Adrenal gland (tissue), 12 donors: ENCODE measurements around the gene DOCK8. TPM values are rescaled to one million over a fixed set of nuclear protein-coding genes. Genes with fewer than 3 reads are reported as not detected.

Experiments used
- DNase-seq, 7 donors: peaks; one replicate each; pipeline ENCODE4 v3.0.0-alpha.2; 2019 to 2020
- H3K27ac ChIP-seq, 5 donors: fragments of 200-600 bp; sonication (generic) in 4 of 5; 1 replicate in 3 of 5; 2 replicates in 2 of 5; pipeline versions ENCODE4 v1.5.1 to v1.8.0; 2016 to 2020; ENCODE audit warnings: mild to moderate bottlenecking in 1 of 5
- H3K27me3 ChIP-seq: fragments of 200-600 bp; 2 replicates; pipeline ENCODE4 v1.8.0; 2021
- H3K36me3 ChIP-seq, 2 donors: fragments of 200-600 bp; replicated peaks in 1 of 2; 1 replicate in 1 of 2; 2 replicates in 1 of 2; pipeline versions ENCODE4 v1.5.1 to v1.8.0; 2018 to 2022
- H3K4me1 ChIP-seq, 2 donors: fragments of 200-600 bp; replicated peaks in 1 of 2; 1 replicate in 1 of 2; 2 replicates in 1 of 2; pipeline versions ENCODE4 v1.5.1 to v1.8.0; 2018 to 2021
- H3K4me3 ChIP-seq, 4 donors: fragments of 200-600 bp; sonication (generic) in 3 of 4; one replicate each; pipeline ENCODE4 v1.5.1; 2016 to 2018
- H3K9me3 ChIP-seq, 3 donors: fragments of 200-600 bp; sonication (generic) in 1 of 3; replicated peaks in 1 of 3; 1 replicate in 2 of 3; 2 replicates in 1 of 3; pipeline versions ENCODE4 v1.5.1 to v1.8.0; 2016 to 2021
- CTCF ChIP-seq, 6 experiments: fragments of 450-650 bp in 4 of 6; fragments of 200-600 bp in 2 of 6; sonication (generic) in 1 of 6; IDR thresholded peaks; 1 replicate in 5 of 6; 2 replicates in 1 of 6; pipeline versions ENCODE4 v1.5.1 to v1.8.0; 2016 to 2021; ENCODE audit warnings: antibody characterized with exemption in 6 of 6, mild to moderate bottlenecking in 2 of 6, moderate library complexity in 1 of 6
- POLR2A ChIP-seq, 2 donors: fragments of 450-650 bp; IDR thresholded peaks; one replicate each; pipeline ENCODE4 v1.6.1; 2017; ENCODE audit warnings: antibody characterized with exemption in 2 of 2, mild to moderate bottlenecking in 2 of 2, moderate library complexity in 1 of 2
- WGBS, 4 donors: extraction: QIAGEN DNeasy Blood & Tissue Kit in 2 of 4; methylation state at CpG; one replicate each; pipeline versions ENCODE4 v1.1.5 to v1.1.7; 2013 to 2017; 5-methylcytosine and 5-hydroxymethylcytosine counted together
- intact Hi-C, 2 donors: fragments of 100-400 bp; cut with DNase I; formaldehyde crosslinking; loops; one replicate each; pipeline versions ENCODE4 v1.14.1 to v1.15.0; 2022 to 2023
- polyA plus RNA-seq, 3 donors: library from polyadenylated mRNA; stranded (reverse); fragments of 200-250 nt in 2 of 3; fragments of 350-450 nt in 1 of 3; fragmentation: Illumina TruSeq in 1 of 3; extraction: RNeasy Lipid Tissue Mini Kit (QIAGEN cat#74804) in 1 of 3; gene quantifications; one replicate each; pipeline ENCODE4 v1.2.3, GENCODE V29; 2013 to 2014
- total RNA-seq, 9 donors: library from RNA; depleted of rRNA in 4 of 9; stranded (reverse); fragments of >200 nt in 4 of 9; fragments of 120-200 nt in 1 of 9; fragmentation: NEBNext Ultra II Directional in 1 of 9; extraction: Animal tissue kit (Norgen Biotek cat#: 25700) in 1 of 9; gene quantifications; one replicate each; pipeline versions ENCODE4 v1.1.0 to v1.2.4, GENCODE V29; 2013 to 2023
- donor health status: healthy with polysubstance abuse.
- donor health status: Bipolar disorder and iron deficiency.
- donor health status: DM: yes; HTN: yes; CAD: no.
- donor health status: DM: no; HTN: no; CAD: no.
- donor health status: DM: no; HTN: no; CAD: no.
- donor health status: DM: yes; HTN: yes; CAD: no.

The DOCK8 gene
- total and polyA plus RNA-seq, 12 donors, result 8.3 to 134 (median 40.5) TPM

GRCh38 chr9:479304-479970, 264.8 kb downstream of the DOCK8 start:
- H3K36me3 ChIP-seq, result no peaks in the 10 kb centered on the region
- intact Hi-C loops, result no loop called here
- peak in 1 of 7 donors; percentile 26 for DNase-seq
- no peaks in the 10 kb centered on the region for H3K4me1 ChIP-seq
- H3K27ac ChIP-seq, result no peak overlapping the region
- no peaks in the 10 kb centered on the region for H3K27me3 ChIP-seq
- WGBS, 4 donors, result 68 to 88% (median 71%) methylated on average over 4 of the region's 4 CpGs
- H3K9me3 ChIP-seq, result no peaks in the 10 kb centered on the region
- no peak overlapping the region for H3K4me3 ChIP-seq
- TF ChIP-seq POLR2A (IDR thresholded peaks at IDR 0.05) (no peak), CTCF (IDR thresholded peaks at IDR 0.05) (no peak)

- TF ChIP-seq CTCF (IDR thresholded peaks at IDR 0.05) (no peak), POLR2A (IDR thresholded peaks at IDR 0.05) (no peak)
- 82 to 91% (median 89%) methylated on average over 3 of the region's 3 CpGs for WGBS, 4 donors
- Histone ChIP-seq H3K4me1 (no peaks in the 10 kb centered on the region), H3K9me3 (no peaks in the 10 kb centered on the region), H3K36me3 (no peaks in the 10 kb centered on the region), H3K27ac (no peak overlapping the region), H3K4me3 (no peak overlapping the region), H3K27me3 (no peaks in the 10 kb centered on the region)
- DNase-seq, result no peak
- intact Hi-C loops, result no loop called here
These were observed 265.3 kb downstream of the DOCK8 start for GRCh38 chr9:479971-480350.

- TF ChIP-seq CTCF (IDR thresholded peaks at IDR 0.05) (no peak), POLR2A (IDR thresholded peaks at IDR 0.05) (no peak)
- no peak for DNase-seq
- Histone ChIP-seq H3K4me3 (no peak overlapping the region), H3K36me3 (no peaks in the 10 kb centered on the region), H3K9me3 (no peaks in the 10 kb centered on the region), H3K27me3 (no peaks in the 10 kb centered on the region), H3K4me1 (no peaks in the 10 kb centered on the region), H3K27ac (no peak overlapping the region)
- intact Hi-C loops, result no loop called here
- 82 to 96% (median 91%) methylated on average over 7 of the region's 7 CpGs for WGBS, 4 donors
These were observed 268.1 kb downstream of the DOCK8 start for GRCh38 chr9:482739-483138.

GRCh38 chr9:486156-486555, 271.5 kb downstream of the DOCK8 start:
- 88 to 90% (median 89%) methylated on average over 4 of the region's 4 CpGs for WGBS, 4 donors
- no peaks in the 10 kb centered on the region for H3K9me3 ChIP-seq
- no peak for TF ChIP-seq CTCF (IDR thresholded peaks at IDR 0.05)
- TF ChIP-seq POLR2A (IDR thresholded peaks at IDR 0.05), result no peak
- no peak overlapping the region for H3K4me3 ChIP-seq
- no peaks in the 10 kb centered on the region for H3K27me3 ChIP-seq
- DNase-seq, result no peak
- H3K36me3 ChIP-seq, result no peaks in the 10 kb centered on the region
- intact Hi-C loops, result no loop called here
- H3K4me1 ChIP-seq, result peaks cover 0 to 8% of the 10 kb centered on the region in 2 donors
- H3K27ac ChIP-seq, result no peak overlapping the region
